Mucosa of descending colon (tissue), 3 donors: ENCODE results near the gene MIB2. TPM values are rescaled to one million over a fixed set of nuclear protein-coding genes. Genes with fewer than 3 reads are reported as not detected.

Experiments used
- ATAC-seq: fragments of 200-7000 bp; cut with Tn5 transposase; one replicate; pipeline ENCODE4 v1.9.1; 2020; ENCODE audit warnings: mild to moderate bottlenecking, moderate library complexity
- DNase-seq, 3 donors: peaks; one replicate each; pipeline ENCODE4 v3.0.0-alpha.2; 2020
- H3K36me3 ChIP-seq: fragments of 200-600 bp; one replicate; pipeline ENCODE4 v1.8.0; 2021; ENCODE audit warnings: low read depth, mild to moderate bottlenecking
- H3K4me1 ChIP-seq: fragments of 200-600 bp; one replicate; pipeline ENCODE4 v1.8.0; 2021; ENCODE audit warnings: low read depth, mild to moderate bottlenecking
- H3K4me3 ChIP-seq: fragments of 200-600 bp; one replicate; pipeline ENCODE4 v1.8.0; 2021; ENCODE audit warnings: mild to moderate bottlenecking
- H3K9me3 ChIP-seq: fragments of 200-600 bp; one replicate; pipeline ENCODE4 v1.8.0; 2021; ENCODE audit warnings: mild to moderate bottlenecking
- intact Hi-C, 2 donors: fragments of 100-400 bp; cut with DNase I in 1 of 2; cut with micrococcal nuclease in 1 of 2; formaldehyde crosslinking; loops; one replicate each; pipeline versions ENCODE4 v1.11.0 to v1.11.1; 2022; cut with DNase I, micrococcal nuclease
- total RNA-seq, 3 donors: library from RNA; stranded (reverse); fragmentation: NEBNext Ultra II Directional in 2 of 3; extraction: Animal tissue kit (Norgen Biotek cat#: 25700) in 2 of 3; gene quantifications; one replicate each; pipeline versions ENCODE4 v1.2.1 to v1.2.4, GENCODE V29; 2021 to 2023
- TF ChIP-seq, protein P1 (sequence below): fragments of 200-600 bp; IDR thresholded peaks from one replicate; pipeline ENCODE4 v1.8.0; 2022; ENCODE audit warnings: antibody characterized with exemption, mild to moderate bottlenecking
- donor health status: DM: no; HTN: no; CAD: no; lungs with moderate emphysema.
- donor health status: DM: no; HTN: no; CAD: no.
- donor health status: DM: no; HTN: yes; CAD: no.

Gene MIB2
- total RNA-seq, 3 donors from 2014 or later = 67.8 to 118 (median 109) TPM

DNA sequence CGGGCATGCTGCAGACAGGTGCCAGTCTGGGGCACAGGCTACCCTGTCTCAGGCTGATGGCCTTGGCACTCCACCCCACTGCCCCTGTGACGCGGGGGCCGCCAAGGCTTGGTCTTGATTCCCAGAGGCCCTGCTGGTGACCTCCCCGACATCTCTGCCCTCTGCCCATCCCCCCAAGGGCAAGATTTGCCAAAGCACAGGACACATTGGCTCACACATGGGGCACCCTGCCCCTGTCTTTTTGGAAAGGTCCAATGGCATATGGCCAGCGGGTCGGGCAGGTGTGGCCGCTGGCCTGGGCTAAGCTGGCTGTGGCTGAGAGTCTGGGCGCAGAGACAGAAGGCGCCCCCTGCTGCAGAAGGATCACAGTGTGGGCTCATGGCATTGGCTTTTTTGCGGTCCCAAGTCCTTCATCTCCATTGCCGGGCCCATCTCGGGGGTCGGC, 4.6 kb downstream of the MIB2 start:
- H3K9me3 ChIP-seq = no peaks in the 10 kb centered on the region
- intact Hi-C loops = no loop called here
- H3K36me3 ChIP-seq = no peaks in the 10 kb centered on the region
- TF ChIP-seq, protein P1, sequence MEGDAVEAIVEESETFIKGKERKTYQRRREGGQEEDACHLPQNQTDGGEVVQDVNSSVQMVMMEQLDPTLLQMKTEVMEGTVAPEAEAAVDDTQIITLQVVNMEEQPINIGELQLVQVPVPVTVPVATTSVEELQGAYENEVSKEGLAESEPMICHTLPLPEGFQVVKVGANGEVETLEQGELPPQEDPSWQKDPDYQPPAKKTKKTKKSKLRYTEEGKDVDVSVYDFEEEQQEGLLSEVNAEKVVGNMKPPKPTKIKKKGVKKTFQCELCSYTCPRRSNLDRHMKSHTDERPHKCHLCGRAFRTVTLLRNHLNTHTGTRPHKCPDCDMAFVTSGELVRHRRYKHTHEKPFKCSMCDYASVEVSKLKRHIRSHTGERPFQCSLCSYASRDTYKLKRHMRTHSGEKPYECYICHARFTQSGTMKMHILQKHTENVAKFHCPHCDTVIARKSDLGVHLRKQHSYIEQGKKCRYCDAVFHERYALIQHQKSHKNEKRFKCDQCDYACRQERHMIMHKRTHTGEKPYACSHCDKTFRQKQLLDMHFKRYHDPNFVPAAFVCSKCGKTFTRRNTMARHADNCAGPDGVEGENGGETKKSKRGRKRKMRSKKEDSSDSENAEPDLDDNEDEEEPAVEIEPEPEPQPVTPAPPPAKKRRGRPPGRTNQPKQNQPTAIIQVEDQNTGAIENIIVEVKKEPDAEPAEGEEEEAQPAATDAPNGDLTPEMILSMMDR = no peak
- DNase-seq (peak in 2 of 3 donors; percentile 28 to 53), ATAC-seq (no peak)
- H3K4me1 ChIP-seq = peaks cover 12% of the 10 kb centered on the region
- H3K4me3 ChIP-seq = no peak overlapping the region

DNA sequence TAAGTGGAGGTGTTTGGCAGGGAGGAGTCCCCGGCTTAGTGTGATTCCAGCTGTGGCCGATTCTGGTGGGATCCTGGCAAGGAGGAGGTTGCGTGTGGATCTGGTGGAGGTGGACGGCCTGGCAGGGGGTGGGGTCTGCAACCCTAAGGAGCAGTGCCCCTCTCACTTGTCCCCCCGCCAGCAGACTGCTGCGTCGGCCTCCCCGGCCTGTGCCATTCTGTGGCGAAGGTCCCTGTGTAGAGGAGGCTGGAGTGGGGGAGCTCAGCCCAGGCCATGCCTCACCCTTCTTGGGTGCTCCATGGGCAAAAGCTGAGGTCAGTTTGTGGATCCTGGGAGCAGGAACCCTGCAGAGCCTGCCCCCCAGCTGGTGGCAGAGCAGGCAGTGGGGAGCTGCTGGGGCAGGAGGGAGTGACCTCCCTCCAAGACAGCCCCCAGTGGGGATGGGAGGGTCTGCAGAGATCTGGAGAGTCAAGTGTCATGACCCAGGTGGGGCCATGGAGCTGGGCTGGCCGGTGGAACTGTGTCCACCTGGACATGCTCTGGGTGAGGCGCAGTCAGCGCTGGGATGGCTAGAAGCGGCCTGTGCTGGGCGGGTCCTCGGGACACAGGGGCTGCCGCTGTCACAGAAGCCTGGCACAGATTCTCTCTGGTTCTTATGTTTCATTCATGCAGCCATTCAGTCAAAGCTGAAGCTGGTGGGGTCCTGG, 5.3 kb downstream of the MIB2 start:
- Histone ChIP-seq H3K36me3 (no peaks in the 10 kb centered on the region), H3K4me3 (no peak overlapping the region), H3K9me3 (no peaks in the 10 kb centered on the region), H3K4me1 (peaks cover 12% of the 10 kb centered on the region)
- intact Hi-C loops = no loop called here
- ATAC-seq (no peak), DNase-seq (peak in 1 of 3 donors; percentile 46)
- TF ChIP-seq, protein P1 = no peak

DNA sequence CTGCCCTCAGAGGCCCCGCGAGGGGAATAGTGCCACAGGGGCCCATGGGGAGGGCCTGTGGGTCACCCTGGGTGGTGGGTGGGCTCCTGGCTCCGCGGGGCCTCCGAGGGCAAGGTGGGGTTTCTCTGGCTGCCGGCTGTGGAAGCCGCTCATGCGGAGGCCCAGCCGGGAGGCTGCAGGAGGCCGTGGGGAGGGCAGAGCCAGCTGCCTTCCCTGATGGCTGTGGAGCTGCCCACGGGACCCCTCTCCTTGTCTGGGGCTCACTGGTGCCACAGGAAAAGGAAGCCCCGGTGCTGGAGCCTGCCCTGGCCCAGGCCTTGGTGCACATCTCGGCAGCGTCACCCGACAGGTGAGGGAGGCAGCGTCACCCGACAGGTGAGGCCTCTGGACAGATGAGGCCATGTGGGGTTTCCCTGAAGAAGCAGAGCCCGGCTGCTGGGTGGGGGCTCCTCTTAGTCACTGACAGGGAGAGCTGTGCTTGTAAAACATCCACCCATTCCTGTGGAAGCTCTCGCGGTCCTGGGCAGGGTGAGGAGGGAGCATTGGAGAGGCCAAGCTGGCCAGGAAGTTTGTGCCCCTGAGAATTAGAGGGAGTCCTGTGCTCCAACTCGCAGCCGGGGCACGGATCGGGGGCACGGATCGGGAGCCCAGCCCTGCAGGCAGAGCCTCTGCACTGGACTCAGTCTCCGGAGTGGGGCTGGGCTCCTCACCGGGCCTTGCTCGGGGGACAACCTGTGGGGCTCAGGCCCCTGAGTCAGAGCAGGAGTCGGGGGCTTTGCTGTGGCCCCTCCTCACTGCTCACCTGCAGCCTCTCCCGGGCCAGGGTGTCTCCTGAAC, 6.1 kb downstream of the MIB2 start:
- DNase-seq (peak in 1 of 3 donors; percentile 51), ATAC-seq (no peak)
- Histone ChIP-seq H3K9me3 (no peaks in the 10 kb centered on the region), H3K4me1 (peaks cover 11% of the 10 kb centered on the region), H3K4me3 (no peak overlapping the region), H3K36me3 (no peaks in the 10 kb centered on the region)
- TF ChIP-seq, protein P1 = no peak
- intact Hi-C loops = no loop called here

DNA sequence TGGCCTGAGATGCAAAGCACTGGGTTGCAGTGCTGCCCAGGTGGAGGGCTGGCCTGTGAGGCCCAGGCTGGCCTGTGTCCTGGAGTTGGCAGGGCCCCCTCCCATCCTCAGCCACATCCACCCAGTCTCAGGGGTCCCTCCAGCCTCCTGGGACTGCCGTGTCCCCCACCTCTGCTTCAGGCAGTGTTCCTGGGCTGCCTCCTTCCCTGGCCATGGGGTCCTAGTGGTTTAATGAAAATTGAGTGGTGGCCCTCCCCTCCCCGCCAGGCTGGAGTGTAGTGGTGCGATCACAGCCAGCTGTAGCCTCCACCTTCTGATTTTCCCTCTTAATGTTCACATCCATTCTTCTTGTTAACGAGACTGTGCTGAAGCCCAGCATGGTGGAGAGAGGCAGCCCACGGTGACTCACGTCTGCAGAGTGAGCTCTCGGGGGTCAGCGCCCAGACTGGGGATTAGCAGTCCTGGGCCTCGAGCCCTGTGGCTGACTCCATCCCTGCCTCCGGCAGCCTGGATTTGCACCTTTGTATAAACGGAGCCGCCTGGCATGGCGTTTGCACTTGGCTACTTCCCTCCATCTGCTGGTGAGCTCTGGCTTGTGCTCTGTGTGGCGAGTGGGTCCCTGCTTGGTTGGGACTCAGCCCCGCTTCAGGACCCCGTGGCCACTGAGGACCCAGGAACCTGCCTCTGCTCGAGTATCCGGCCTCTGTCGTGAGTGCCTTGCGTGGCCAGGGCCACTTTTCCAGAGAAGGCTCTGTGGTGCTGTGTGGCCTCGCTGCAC, 6.9 kb downstream of the MIB2 start:
- no peaks in the 10 kb centered on the region for H3K36me3 ChIP-seq
- peak in 1 of 3 donors; percentile 55 for DNase-seq
- H3K9me3 ChIP-seq = no peaks in the 10 kb centered on the region
- intact Hi-C loops = no loop called here
- ATAC-seq = peak; percentile 8
- TF ChIP-seq, protein P1 = no peak
- H3K4me1 ChIP-seq = peaks cover 11% of the 10 kb centered on the region
- no peak overlapping the region for H3K4me3 ChIP-seq

DNA sequence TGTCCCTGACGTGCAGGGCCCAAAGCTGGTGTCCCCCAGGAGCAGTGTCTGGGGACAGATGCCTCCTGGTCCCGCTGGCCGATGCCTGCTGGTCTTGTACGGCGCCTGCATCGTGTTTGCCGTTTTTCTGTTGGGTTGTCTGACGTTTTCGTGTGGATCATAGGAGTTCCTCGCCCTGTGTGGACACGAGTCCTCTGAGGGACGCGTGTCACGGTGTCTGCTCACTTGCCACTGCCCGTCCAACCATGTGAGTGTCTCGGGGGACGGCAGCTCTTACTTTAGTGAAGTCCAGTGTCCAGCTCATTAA, 7.4 kb downstream of the MIB2 start:
- Histone ChIP-seq H3K36me3 (no peaks in the 10 kb centered on the region), H3K4me3 (no peak overlapping the region), H3K4me1 (peaks cover 10% of the 10 kb centered on the region), H3K9me3 (no peaks in the 10 kb centered on the region)
- intact Hi-C loops = no loop called here
- TF ChIP-seq, protein P1 = no peak
- no peak for ATAC-seq
- DNase-seq = peak in 1 of 3 donors; percentile 43
